ENCODE results near the gene DRAM1. TPM values are rescaled to one million over a fixed set of nuclear protein-coding genes. Genes with fewer than 3 reads are reported as not detected.

DRAM1 gene
- total RNA-seq, 1 experiment from 2014 or later = 6.5 TPM

- Histone ChIP-seq H3K79me2 (ENCODE audit: insufficient read depth, low read length) (no peaks in the 10 kb centered on the region), H3K9me3 (ENCODE audit: control insufficient read depth, low read depth, low read length) (no peaks in the 10 kb centered on the region), H2BK12ac (ENCODE audit: insufficient read length, low read depth, low read length) (no peak overlapping the region), H3K27ac (ENCODE audit: insufficient read length, low read depth, low read length) (no peak overlapping the region), H3K4me1 (ENCODE audit: insufficient read depth, low read length) (no peaks in the 10 kb centered on the region), H4K8ac (replicated peaks; ENCODE audit: insufficient read length, low read depth, low read length) (no peak overlapping the region), H2BK120ac (ENCODE audit: low read depth, low read length, poor library complexity, severe bottlenecking) (no peak overlapping the region), H2BK5ac (ENCODE audit: insufficient read length, low read length) (no peak overlapping the region), H3K18ac (ENCODE audit: insufficient read length, low read depth, low read length) (no peak overlapping the region), H3K4me2 (ENCODE audit: insufficient read depth, insufficient read length, low read length) (no peak overlapping the region), H2AK5ac (ENCODE audit: insufficient read length, low read length) (no peak overlapping the region), H2BK20ac (ENCODE audit: low read depth, low read length, poor library complexity, severe bottlenecking) (no peak overlapping the region), H3K23ac (ENCODE audit: insufficient read length, low read depth, low read length) (no peak overlapping the region), H3K56ac (ENCODE audit: insufficient read length, low read depth, low read length) (no peak overlapping the region), H4K5ac (ENCODE audit: insufficient read length, low read depth, low read length) (no peak overlapping the region), H3K79me1 (ENCODE audit: insufficient read depth, low read depth, low read length, poor library complexity, severe bottlenecking) (no peaks in the 10 kb centered on the region), H3K23me2 (ENCODE audit: insufficient read length, low read depth, low read length, poor library complexity, severe bottlenecking) (no peaks in the 10 kb centered on the region), H3K4ac (ENCODE audit: low read depth, low read length) (no peak overlapping the region), H2BK15ac (ENCODE audit: low read depth, low read length) (no peak overlapping the region), H3T11ph (ENCODE audit: low read length) (no peak overlapping the region), H4K91ac (ENCODE audit: insufficient read length, low read depth, low read length) (no peak overlapping the region), H3K27me3 (ENCODE audit: insufficient read depth, low read length) (no peaks in the 10 kb centered on the region), H4K20me1 (ENCODE audit: control insufficient read depth, insufficient read depth, insufficient read length) (no peaks in the 10 kb centered on the region), H2AFZ (ENCODE audit: low read length) (no peak overlapping the region), H3K14ac (ENCODE audit: insufficient read depth, low read length) (no peak overlapping the region), H3K9ac (ENCODE audit: extremely low read depth, insufficient read length, low read length) (no peak overlapping the region)
- Mint-ChIP-seq H3K4me3 (no peak overlapping the region), H3K4me1 (no peaks in the 10 kb centered on the region), H3K9me3 (peaks cover 0 to 4% of the 10 kb centered on the region in 2 experiments; a peak in 3 of 5 replicates), H3K36me3 (ENCODE audit: insufficient read depth in 1 of 3, low read depth in 3 of 3) (no peaks in the 10 kb centered on the region), H3K27me3 (ENCODE audit: low read depth) (no peaks in the 10 kb centered on the region; the same call in 1 of the 2 replicates), H3K27ac (no peak overlapping the region)
- no peak for TF ChIP-seq CTCF (conservative IDR thresholded peaks at IDR 0.05)
- no CpG with 5 or more reads among the region's 2 CpGs for WGBS (ENCODE audit: extremely low coverage, insufficient read length, low lambda C conversion rate)
- no peak for DNase-seq
Measured at GRCh38 chr12:101920906-101921305, 43.5 kb downstream of the DRAM1 start.
